NCI-H1694 treated with DMSO at 0.1 percent for 48 hours (cell line): ENCODE data around the gene CCDC33.

ENCODE experiments used
- DNase-seq: peaks from one replicate; lab custom pipeline; 2025; lab: John Stamatoyannopoulos, UW

CCDC33 gene

DNA sequence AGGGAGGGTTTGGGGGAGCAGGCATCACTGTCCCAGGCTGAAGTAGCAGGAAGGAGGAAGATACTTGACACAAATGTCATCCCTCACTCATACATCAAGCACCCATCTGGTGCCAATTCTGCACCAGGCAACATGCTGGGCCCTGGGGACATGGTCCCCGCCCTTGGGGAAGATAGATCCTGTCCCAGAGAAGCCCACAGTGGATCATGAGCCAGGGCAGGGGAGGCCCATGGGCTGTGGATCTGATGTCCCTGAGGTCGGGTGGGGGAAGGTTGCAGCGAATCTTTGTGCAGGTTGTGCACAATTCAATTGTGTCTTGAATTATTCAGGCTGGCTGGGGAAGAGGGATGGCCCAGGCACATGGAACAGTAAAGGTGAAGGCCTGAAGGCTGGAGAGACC lies 6.4 kb upstream of the CCDC33 start:
- DNase-seq = no peak

DNA sequence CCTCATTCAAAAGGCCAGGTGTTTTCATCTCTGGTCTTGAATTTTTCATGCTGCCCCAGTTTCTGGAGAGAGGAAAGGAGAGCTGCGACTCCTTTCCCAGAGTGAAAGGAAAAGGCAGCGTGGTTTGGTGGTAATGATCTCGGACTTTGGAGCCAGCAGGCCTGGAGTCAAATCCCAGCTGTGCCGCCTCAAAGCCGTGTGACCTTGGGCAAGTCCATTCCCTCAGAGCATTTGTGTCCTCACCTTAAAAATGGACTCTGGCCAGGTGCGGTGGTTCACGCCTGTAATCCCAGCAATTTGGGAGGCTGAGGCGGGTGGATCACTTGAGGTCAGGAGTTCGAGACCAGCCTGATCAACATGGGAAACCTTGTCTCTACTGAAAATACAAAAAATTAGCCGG lies 4.7 kb upstream of the CCDC33 start:
- DNase-seq = no peak

DNA sequence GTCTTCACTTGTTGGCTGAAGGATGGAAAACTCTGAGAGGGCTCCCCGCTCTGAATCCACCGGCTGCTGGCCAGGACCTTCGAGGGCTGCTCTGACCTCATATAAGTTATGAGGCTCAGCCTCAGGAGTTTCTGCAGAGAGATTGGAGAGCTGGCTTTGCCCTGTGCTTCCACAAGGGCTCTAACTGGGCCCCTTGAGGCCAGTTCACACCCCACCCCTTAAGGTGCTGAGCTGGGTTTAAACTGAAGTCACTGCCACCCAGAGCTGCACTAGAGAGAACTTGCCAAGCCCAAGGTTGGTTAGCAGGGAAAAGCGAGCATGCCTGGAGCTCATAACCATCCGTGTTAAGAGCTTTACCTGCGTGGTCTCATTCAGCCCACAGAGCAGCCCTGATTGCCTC lies 2.8 kb upstream of the CCDC33 start:
- no peak for DNase-seq

DNA sequence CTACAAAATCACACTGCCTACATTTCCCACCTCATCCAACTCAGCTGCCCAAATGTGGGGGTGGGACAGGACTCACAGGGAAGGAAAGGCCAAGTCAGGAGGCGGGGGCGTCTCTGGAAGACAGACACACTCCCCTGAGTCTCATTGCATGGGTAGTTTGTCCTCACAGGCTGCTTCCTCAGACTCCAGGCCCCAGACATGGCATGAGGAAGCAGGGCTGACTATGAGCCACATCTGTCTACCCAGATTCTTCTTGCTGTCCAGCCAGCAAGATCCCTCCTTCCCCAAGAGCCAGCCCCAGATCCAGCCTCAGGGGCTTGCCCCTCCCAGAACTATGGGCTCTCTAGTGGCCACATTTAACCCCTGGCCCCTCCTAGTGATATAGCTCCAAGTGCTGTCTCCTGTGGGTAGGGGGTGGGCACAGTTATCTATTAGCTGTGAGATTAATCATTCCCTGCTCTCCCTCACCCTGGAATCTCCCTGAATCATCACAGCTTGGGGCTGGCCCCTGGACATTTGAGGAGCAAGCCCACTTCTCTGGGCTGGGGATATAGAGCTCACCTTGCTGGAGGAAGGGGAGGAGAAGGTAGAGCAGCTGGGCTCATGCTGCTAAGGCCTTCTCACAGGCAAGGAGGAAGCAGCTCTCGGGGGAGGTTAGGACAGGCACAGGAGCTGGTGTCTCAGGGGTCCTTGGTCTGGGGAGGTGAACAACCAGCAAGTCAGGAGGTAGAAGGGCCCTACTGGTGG lies 2.1 kb upstream of the CCDC33 start:
- no peak for DNase-seq

DNA sequence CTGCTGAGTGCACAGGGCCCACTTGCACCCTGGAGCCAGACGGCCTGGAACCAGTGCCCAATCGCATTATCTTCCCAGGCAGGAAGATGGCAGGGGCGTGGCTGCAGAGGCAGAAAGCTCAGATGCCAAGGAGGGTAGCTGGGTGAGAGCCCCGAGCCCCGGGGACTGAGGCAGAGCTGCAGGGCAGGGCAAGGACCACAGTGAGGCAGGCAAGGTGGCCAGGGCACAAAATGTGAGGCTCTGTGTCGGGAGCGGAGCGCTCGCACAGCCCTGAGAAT lies 1.6 kb upstream of the CCDC33 start:
- peak; percentile 8 for DNase-seq

DNA sequence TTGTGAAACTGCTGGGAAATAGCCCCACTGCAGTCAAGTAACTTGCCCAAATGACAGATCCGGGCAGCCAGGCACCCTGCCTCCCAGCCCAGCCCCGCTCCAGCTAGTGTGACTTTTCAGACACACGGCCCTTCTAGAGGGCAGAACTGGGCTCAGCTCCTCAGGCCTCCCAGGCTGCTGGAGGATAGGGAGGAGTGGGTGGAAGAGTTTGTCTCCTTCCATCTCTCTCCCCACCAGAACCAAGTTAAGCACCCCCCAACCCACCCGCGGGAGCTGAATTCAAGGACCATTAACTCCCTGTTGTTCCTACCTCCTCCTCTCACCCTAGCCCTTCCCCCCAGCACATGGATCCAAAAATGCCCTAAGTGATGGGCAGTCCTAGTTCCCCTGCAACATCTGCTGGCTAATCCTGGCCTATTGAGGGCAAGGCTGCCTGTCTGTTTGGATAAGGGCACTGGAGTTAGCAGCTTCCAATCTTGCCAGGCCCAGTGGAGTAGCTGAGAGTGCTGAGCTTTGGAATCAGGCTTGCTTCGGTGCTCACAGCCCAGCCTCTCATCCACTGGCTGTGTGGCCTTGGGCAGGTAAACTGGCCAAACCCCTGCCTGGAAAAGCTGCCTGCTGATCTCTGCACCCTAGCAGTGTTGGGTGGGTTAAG lies 3.1 kb downstream of the CCDC33 start:
- no peak for DNase-seq

DNA sequence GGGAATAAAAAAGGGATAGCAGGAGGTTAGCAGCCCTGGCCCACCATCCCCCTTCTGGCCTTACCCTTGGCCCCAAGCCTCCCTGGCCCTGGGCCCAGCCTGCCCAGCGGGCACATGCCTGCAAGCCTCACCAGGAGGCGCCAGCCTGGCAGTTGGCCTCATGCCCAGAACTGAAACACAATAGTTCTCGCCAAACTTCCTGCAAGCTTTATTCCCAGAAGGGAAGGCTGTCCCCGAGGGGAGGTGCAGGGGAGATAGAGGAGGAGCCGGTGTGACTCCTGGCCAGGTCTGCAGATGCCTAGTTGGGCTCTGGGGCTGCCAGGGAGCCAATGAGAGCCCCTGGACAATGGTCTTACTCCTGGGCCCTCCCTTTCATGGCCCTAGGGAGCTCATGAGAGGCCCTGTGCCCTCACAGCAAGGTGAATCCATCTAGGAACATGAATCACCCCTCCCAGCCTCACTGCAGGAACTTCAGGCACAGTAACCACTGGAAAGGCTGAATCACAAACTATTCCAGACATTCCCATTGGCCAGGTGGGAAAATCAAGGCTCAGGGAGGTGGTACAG lies 4.0 kb downstream of the CCDC33 start:
- DNase-seq = peak; percentile 96

DNA sequence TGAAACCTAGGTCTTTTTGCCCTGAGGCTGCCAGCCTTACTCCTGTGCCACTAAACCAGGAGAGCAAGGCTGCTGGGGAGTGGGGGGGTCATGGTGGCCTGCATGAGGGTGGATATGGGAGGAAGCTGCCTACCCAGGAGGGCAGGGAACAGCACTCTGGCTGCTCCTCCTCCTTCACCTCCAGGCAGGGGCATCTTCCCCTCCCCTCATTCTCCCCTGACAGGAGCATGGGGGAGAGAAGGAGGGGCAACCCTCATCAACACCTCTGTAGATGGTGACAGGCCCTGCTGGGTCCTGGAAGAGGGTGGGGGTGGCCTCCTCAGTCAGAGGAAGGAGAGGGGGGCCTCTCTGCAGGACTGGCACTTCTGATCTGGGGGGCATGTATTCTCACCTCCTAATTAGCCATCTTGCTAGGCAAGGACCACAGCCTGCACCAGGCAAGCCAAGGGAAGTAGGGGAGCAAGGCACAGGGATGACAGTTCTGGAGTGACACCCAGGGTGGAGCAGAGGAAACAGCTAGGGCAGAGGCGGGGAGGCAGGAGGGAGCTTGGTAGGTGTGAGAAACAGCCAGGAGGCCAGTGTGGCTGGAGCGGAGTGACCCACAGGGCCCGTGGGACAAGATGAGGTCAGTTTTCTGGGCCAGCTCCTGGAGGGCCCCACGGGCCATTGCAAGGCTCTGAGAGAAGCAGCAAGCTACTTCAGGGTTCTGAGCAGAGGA lies 4.9 kb downstream of the CCDC33 start:
- peak; percentile 6 for DNase-seq

DNA sequence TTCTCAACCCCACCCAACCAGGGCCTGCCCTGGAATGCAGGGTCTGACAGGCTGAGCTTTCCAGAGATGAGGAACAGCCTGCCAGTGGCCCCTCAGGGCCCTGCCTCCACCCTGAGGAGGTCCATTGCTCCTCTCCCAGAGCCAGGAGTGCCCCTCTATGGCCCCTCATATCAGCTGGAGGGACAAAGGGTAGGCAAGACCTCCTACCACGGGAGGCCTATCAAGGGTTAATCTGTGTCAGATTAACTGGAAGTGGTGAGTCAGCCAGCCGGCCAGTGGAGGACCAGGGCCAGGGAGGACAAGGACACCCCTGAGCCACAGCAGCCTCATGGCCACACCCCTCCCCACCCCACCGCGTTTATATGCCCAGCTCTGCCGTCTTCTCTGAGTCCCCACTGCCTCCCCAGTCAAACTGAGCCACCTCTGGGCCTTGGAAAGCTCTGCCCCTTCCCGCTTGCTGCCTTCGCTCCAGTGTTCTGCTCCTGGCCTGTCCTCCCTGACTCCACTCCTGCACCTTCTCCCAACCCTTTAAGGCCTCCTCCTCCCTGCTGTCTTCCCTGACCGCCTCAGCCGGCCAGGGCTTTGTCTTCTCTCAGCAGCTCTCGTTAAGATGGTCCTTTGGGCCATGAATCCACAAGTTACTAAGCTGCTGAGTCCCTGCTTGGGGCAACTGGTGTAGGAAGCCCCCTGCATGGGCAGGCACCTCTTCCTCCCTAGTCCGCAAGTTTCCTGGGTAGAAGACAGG lies 6.5 kb downstream of the CCDC33 start:
- DNase-seq = no peak

DNA sequence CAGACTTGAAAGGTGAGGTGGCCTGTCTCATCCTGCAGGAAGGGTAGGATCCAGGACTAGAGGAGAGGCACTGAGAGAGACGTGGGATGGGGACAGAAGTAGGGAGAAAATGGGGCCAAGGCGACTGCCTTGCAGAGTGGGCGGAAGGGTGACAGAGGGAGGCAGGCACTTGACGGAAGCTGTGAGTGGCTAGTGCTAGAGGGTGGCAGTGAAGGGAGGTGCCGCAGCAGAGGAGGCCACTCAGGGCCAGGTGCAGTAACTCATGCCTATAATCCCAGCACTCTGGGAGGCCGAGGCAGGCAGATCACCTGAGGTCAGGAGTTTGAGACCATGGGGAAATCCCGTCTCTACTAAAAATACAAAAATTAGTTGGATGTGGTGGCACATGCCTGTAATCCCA lies 7.3 kb downstream of the CCDC33 start:
- no peak for DNase-seq

DNA sequence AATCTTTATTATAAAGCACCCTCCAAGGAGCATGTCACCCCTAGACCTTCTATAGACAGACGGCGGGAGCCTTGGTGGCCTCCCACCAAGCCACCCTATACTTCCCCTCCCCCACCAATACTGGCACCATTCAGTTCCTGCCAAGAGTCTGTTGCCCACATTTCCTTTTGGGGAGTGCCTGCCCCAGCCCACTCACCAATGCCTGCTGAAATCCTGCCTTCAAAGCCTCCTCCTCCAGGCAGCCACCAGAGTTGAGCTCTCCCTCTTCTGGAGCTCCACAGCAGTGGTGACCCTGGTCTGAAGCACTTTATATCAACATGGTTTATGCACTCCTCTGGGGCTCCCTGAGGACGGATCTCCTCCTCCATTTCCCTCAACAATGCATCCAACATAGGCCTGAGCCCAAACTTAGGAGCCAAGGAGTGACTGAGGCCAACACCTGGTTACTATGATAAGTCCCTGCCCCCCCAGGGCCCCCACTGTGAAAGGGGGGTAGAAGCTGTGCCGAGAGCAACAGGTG lies 8.8 kb downstream of the CCDC33 start:
- no peak for DNase-seq

DNA sequence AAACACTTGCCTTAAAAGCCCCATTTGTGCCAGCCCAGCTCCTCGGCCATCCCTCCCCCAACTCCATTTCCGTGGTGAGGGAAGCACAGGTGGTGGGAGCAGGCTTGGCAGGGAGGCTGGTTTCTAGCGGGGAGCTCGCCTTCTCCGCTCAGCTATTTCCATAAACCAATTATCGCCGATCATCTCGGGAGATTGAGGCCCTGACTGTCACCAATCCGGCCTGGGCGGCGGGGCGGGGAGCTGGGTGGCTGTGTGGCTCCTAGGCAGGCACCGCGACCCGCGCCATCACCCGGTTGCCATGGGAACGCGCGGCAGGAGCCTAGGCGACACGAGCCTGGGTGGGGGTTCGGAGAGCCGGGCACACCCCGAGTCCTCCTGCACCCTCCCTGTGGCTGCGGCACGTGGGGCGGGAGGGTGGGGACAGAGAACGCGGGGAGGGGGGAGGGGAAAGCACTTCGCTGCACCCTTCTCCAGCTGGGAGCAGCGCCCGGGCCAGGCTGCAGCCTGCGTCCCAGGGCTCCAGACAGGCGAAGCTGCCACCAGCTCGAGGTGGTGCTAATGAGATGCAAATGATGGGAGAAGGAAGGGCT lies 9.3 kb downstream of the CCDC33 start:
- DNase-seq = peak; percentile 87

DNA sequence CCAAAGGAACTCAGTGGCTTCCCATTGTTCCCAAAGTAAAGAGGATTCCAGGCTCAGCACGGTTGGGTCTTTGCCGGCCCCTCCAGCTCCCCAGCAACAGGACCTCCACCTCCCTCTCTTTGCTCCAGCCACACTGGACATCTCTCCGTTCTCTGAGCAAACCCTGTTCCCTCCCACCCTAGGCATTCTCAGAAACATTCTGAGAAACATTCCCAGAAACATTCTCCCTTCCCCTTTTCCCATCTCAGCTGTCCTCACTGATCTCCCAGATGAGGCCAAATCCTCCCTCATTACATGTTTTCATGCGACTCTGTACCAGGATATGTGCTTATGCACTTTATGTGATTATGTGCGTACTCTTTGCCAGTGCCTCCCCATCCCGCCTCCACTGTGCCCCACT lies 14.1 kb downstream of the CCDC33 start:
- DNase-seq = no peak

DNA sequence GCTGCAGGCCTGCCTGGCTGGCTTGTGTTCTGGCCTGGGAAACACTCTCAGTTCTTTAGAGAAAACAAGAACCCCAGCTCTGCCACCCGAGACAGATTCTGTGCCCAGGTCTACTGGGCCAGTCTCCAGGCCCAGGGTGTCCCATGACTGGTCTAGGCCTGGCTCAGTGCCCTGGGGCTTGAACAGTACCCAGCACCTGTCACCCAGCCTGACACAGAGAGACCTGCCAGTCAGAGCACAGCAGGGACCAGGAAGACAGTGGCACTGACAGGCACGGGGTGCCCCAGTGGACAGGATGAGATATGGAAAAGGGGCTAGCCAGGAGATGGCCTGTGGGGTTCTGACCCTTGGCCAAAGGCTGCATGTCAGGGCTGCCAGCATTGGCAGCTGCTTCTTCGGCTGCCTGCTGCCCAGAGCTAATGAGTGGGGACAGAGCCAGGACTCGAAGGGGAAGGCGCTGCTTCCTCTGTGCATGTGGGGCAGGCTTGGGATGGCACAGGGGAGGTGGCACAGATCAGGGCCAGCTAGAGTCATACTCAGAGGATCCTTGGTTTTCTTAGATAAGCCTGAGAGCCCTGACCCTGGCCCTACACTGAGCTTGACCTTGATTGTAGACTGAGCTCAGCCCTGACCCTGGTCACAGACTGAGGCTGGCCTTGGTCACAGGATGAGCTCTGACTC lies 15.1 kb downstream of the CCDC33 start:
- peak; percentile 24 for DNase-seq

DNA sequence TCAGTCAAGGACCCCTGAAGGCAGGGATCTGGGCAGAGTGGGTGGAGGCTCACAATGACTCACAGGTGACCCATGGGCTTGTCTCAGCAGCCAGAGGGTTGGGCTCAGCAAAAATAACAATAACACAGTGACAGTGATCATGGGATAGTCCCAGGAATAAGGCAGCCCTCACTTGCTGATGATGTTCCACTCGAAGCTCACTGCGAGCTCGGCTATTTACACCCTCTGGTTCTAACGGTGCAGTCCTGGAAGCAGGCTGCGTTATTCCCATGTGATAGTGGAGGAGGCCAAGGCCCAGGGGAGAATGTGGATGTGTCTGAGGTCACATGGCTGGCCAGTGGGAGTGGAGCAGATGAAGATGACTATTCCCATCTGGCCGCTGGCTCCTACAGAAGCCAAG lies 16.2 kb downstream of the CCDC33 start:
- no peak for DNase-seq

DNA sequence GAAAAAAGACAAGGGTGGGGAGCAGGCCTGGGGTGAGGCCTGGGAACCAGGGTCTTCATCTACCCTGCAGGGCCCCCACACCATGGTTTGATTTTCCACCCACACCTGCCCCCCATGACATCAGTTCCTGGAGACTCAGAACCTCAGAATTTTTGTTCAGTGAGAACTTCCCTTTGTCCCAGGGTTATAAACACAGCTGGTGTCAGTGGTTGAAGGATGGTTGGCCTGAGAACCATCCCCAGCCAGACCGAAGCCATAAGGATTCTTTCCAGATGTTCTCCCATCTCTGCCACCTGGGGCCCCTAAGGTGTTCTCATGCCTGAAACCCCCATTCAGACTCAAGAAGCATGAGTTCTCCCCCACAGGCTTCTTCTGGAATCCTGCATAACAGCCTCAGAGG lies 16.6 kb downstream of the CCDC33 start:
- DNase-seq = no peak

DNA sequence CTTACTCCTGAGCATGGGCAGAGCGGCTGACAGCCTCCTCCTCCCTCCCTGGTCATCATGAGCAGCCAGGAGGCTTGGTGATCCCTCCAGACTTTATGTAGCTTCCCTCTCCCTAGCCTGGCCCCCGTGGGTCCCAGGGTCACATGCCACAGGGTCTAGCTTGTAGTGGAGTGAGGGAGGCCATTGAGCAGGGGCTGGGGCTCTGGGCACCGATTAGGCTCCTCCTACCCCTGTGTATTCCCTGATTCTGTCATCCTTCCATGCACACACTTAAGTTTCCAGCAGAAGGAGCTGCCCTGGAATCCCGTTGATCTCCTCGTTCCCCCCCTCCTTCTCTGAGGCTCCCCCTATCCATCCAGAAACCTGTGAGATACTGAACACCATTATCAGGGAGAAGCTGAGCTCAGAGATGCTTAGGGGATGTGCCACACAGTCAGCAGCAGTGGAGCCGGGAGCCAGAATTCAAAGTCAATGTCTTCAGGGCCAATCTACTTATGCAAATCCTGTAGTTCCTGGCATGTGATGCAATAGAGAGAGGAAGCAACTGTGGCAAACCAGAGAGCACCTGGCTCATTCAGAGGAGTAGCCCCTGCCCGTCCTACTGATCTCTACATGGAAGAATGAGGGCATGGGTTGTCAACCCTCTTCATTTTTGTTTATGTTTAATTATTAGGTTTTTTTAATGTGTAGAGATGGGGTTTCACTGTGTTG lies 17.2 kb downstream of the CCDC33 start:
- no peak for DNase-seq

DNA sequence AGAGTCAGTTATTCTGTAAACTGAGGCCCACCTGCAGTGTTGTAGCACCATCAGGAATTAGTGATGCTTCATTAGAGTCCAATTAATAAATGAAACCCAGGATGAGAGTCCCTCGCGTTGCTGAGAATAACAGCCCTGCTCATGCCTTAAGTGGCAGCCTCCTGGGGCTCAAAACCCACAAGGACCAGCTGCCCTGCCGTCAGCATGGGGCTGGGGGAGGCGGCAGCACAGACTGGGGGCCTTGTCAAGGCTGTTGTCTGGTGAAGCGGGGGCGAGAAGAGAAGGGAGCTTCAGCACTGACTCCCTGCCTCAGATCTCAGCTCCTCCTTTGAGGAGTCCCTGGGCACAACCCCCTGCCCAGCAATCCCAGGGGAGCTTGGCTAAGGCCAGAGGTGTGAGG lies 21.0 kb downstream of the CCDC33 start:
- DNase-seq = no peak

DNA sequence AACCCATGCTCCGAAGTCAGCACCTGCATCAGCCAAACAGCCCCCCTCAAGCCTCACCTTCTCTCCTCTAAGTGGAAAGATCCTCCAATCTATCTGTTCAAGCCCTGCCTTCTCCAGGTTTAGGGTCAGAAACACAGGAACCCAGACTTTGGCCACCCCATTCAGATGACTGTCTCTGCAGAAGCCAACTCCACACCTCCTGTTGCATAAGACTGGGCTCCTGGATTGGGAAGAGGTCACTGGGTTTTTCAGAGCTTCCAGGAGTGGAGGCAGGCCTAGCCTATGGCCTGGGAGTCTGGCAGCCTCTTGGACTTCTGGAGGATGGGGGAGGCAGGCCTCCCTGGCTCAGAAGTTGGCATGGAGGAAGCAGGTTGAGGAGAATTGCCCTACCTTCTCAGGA lies 21.5 kb downstream of the CCDC33 start:
- no peak for DNase-seq

DNA sequence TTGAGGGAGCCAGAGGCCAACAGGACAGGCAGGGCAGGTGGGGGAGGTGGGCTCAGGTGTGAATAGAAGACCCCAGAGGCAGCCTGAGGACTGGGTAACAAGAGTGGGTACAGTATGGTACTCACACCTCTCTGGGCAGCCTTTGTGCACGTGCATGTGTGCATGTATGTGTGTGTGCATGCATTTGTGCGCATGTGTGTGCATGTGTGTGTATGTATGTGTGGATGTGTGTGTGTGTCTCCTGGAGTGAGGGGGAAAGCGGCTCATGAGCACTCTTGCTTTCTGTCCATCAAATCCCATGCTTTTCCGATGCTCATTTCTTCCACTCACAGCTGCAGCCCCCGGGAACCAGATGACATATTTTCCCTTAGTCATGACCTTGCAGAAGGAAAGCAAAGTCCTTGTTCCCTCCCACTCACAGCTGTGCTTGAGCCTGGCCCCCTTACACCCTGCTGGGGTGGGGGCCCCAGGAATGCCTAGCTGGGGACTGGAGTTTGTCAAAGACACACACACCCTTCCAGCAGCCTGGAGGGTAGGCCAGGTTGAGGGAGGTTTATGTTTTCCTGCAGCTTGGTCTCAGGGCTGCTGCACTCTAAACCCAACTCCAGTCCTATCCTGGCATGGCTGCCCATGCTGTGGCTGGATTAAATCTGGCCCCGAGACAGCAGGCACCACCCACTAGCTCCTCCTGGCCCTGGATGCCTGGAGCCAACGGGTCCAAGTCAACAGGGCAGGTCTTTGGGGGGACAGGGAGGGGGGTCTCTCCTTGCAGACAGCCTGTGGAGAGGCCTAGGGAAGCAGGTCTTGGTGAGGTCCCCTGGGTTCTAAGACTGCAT lies 22.5 kb downstream of the CCDC33 start:
- DNase-seq = peak; percentile 16
